ENCODE data around the gene CCDC63.
A peak's percentile ranks its signal among the peaks of the same experiment; 100 is the strongest.

CCDC63 gene

DNA sequence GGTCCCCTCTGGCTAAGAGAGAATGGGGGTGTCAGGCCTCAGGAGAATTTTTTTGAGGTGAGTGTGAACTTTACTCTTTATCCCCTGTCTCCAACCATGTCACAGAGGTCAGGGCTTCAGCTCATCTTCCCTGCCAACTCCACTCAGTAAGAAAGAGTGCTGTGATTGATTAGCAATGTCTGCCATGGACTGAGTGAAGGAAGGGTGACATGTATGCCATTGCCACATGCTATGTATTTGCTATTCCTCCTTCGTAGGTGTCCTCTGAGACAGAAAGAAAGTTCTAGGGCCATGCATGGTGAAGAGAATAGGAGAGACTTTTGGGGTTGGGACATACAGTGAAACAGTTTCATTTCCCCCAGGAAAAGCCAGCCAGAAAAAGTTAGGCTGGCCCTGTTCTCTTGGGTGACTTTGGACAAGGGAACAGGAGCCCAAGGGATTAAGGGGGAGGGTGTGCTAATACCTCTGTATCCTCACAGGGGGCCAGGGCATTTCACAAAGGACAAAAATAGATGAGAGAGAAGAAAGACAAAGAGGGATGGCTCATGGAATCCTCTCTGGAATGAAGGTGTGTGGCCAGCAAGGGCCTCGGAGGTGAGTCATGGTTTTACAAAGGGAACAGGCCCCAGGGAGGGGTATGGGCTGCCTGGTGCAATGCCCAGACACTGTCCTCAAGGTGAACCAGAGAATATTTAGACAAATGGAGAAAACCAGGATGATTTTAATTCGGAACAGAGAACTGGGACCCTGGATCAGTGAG lies 87.5 kb downstream of the CCDC63 start:
- Histone ChIP-seq H3K27ac (ENCODE audit: poor library complexity, severe bottlenecking) (peak overlapping the region; percentile 89), H3K27me3 (ENCODE audit: insufficient read depth, poor library complexity, severe bottlenecking) (no peaks in the 10 kb centered on the region), H3K4me1 (ENCODE audit: insufficient read depth, poor library complexity, severe bottlenecking) (peaks cover 25% of the 10 kb centered on the region), H3K9me3 (ENCODE audit: severe bottlenecking) (no peaks in the 10 kb centered on the region), H3K36me3 (ENCODE audit: low read depth) (no peaks in the 10 kb centered on the region), H3K4me3 (ENCODE audit: severe bottlenecking) (no peak overlapping the region)
- ATAC-seq (ENCODE audit: low read depth) (peak; percentile 99), DNase-seq (ENCODE audit: low spot score) (peak; percentile 89)
- TF ChIP-seq, protein P1, sequence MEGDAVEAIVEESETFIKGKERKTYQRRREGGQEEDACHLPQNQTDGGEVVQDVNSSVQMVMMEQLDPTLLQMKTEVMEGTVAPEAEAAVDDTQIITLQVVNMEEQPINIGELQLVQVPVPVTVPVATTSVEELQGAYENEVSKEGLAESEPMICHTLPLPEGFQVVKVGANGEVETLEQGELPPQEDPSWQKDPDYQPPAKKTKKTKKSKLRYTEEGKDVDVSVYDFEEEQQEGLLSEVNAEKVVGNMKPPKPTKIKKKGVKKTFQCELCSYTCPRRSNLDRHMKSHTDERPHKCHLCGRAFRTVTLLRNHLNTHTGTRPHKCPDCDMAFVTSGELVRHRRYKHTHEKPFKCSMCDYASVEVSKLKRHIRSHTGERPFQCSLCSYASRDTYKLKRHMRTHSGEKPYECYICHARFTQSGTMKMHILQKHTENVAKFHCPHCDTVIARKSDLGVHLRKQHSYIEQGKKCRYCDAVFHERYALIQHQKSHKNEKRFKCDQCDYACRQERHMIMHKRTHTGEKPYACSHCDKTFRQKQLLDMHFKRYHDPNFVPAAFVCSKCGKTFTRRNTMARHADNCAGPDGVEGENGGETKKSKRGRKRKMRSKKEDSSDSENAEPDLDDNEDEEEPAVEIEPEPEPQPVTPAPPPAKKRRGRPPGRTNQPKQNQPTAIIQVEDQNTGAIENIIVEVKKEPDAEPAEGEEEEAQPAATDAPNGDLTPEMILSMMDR (IDR thresholded peaks at IDR 0.05; ENCODE audit: poor library complexity, severe bottlenecking): no peak

DNA sequence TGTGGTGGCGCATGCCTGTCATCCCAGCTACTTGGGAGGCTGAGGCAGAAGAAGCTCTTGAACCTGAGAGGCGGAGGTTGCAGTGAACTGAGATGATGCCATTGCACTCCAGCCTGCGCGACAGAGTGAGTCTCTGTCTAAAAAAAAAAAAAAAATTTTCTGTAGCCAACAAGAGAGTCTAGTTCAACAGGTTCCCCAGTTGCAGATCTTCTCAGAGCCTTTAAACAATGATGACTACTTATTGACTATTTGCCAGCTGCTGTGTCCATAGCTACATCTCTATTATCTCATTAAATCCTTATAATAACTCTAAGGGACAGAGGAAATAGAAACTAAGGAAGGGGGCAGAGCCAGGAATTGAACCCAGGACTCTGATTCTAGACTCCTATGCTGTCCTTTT lies 88.8 kb downstream of the CCDC63 start:
- ATAC-seq (ENCODE audit: low read depth) (no peak), DNase-seq (ENCODE audit: low spot score) (no peak)
- no peaks in the 10 kb centered on the region for H3K27me3 ChIP-seq (ENCODE audit: insufficient read depth, poor library complexity, severe bottlenecking)
- no peaks in the 10 kb centered on the region for H3K36me3 ChIP-seq (ENCODE audit: low read depth)
- H3K9me3 ChIP-seq (ENCODE audit: severe bottlenecking): no peaks in the 10 kb centered on the region
- peak overlapping the region; percentile 89 for H3K27ac ChIP-seq (ENCODE audit: poor library complexity, severe bottlenecking)
- TF ChIP-seq, protein P1 (IDR thresholded peaks at IDR 0.05; ENCODE audit: poor library complexity, severe bottlenecking): no peak
- H3K4me1 ChIP-seq (ENCODE audit: insufficient read depth, poor library complexity, severe bottlenecking): peaks cover 25% of the 10 kb centered on the region
- H3K4me3 ChIP-seq (ENCODE audit: severe bottlenecking): no peak overlapping the region

DNA sequence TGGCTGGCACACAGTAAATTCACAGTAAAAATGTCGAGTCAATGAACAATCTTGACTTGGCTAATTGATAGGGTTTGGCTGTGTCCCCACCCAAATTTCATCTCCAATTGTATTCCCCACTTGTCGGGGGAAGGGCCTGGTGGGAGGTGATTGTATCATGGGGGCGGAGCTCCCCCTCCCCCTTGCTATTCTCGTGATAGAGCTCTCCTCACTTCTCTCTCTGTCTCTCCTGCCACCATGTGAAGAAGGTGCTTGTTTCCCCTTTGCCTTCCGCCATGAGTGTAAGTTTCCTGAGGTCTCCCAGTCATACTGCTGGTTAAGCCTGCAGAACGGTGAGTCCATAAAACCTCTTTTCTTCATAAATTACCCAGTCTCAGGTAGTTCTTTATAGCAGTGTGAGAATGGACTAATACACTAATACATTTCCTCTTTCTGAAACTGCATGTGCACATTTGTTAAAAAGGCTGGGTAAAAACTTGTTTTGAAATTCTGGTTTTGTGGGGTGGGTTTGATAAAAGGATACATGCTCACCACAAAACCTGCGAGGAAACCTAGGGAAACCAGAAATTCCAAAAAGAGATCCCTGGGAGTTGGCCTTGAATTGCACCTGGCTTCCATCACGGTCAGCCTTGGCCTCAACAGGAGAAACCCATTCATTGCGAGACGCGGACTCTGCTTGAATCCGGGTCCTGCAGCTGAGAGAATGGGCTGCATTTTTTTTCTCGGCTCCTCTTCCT lies 89.7 kb downstream of the CCDC63 start:
- Histone ChIP-seq H3K4me1 (ENCODE audit: insufficient read depth, poor library complexity, severe bottlenecking) (peaks cover 25% of the 10 kb centered on the region), H3K27me3 (ENCODE audit: insufficient read depth, poor library complexity, severe bottlenecking) (no peaks in the 10 kb centered on the region), H3K9me3 (ENCODE audit: severe bottlenecking) (no peaks in the 10 kb centered on the region), H3K27ac (ENCODE audit: poor library complexity, severe bottlenecking) (peak overlapping the region; percentile 89), H3K4me3 (ENCODE audit: severe bottlenecking) (no peak overlapping the region), H3K36me3 (ENCODE audit: low read depth) (no peaks in the 10 kb centered on the region)
- ATAC-seq (ENCODE audit: low read depth) (no peak), DNase-seq (ENCODE audit: low spot score) (no peak)
- TF ChIP-seq, protein P1 (IDR thresholded peaks at IDR 0.05; ENCODE audit: poor library complexity, severe bottlenecking): no peak

GRCh38 chr12:110937104-110937641 lies 90.4 kb downstream of the CCDC63 start:
- H3K9me3 ChIP-seq (ENCODE audit: severe bottlenecking): no peaks in the 10 kb centered on the region
- DNase-seq (ENCODE audit: low spot score): no peak
- peak overlapping the region; percentile 89 for H3K27ac ChIP-seq (ENCODE audit: poor library complexity, severe bottlenecking)
- H3K36me3 ChIP-seq (ENCODE audit: low read depth): no peaks in the 10 kb centered on the region
- peak; percentile 24; the same call in 1 of the 3 replicates for ATAC-seq (ENCODE audit: low read depth)
- H3K27me3 ChIP-seq (ENCODE audit: insufficient read depth, poor library complexity, severe bottlenecking): no peaks in the 10 kb centered on the region
- H3K4me3 ChIP-seq (ENCODE audit: severe bottlenecking): no peak overlapping the region
- H3K4me1 ChIP-seq (ENCODE audit: insufficient read depth, poor library complexity, severe bottlenecking): peaks cover 25% of the 10 kb centered on the region
- TF ChIP-seq, protein P1 (IDR thresholded peaks at IDR 0.05; ENCODE audit: poor library complexity, severe bottlenecking): peak; percentile 97

Data from RWPE2 (cell line).